Mammary epithelial cell (primary cell): Measurements from ENCODE around the gene COL23A1.

Experiments used
- CTCF ChIP-seq, 2 donors: IDR thresholded peaks in 1 of 2; conservative IDR thresholded peaks in 1 of 2; 2 replicates each; pipeline ENCODE4 v1.5.1; 2011 to 2012; ENCODE audit warnings: inconsistent platforms in 2 of 2, low read length in 2 of 2, mild to moderate bottlenecking in 2 of 2, control low read depth in 1 of 2, low read depth in 1 of 2; ENCODE audit not compliant: insufficient read depth in 1 of 2; ENCODE audit errors: extremely low read depth in 1 of 2
- EZH2 ChIP-seq: IDR thresholded peaks from 2 replicates; pipeline ENCODE4 v1.6.1; 2012; ENCODE audit warnings: low read length, inconsistent platforms, borderline replicate concordance

GRCh38 chr5:178554311-178554710, 35.9 kb downstream of the COL23A1 start:
- TF ChIP-seq CTCF (conservative IDR thresholded peaks at IDR 0.05 in 1 of 2, IDR thresholded peaks at IDR 0.05 in 1 of 2; ENCODE audit: extremely low read depth in 1 of 2, insufficient read depth in 1 of 2, low read depth in 1 of 2, low read length in 2 of 2) (no peak), EZH2 (no peak)
